ENCODE data around the gene HAUS3. TPM values are rescaled to one million over a fixed set of nuclear protein-coding genes. Genes with fewer than 3 reads are reported as not detected.

HAUS3 gene
- total and polyA plus RNA-seq, 2 experiments from 2014 or later: 15.2 to 16.3 TPM

DNA sequence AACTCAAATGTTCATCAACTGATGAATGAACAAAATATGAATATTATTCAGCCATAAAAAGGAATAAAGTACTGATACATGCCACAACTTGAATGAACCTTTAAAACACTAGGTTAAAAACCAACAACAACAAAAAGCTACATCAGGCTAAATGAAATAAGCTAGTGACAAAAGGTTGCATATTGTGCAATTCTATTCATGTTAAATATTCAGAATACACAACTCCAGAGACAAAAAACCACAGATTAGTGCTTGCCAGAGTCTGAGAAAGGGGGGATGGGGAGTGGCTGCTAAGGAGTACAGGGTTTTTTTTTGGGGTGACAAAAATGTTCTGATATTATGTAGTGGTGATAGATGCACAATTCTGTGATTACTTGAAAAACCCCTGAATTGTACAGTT lies 58.5 kb downstream of the HAUS3 start:
- H3K27me3 ChIP-seq: no peaks in the 10 kb centered on the region
- no peaks in the 10 kb centered on the region for H3K9me3 ChIP-seq (ENCODE audit: low read depth)
- TF ChIP-seq, protein P1, sequence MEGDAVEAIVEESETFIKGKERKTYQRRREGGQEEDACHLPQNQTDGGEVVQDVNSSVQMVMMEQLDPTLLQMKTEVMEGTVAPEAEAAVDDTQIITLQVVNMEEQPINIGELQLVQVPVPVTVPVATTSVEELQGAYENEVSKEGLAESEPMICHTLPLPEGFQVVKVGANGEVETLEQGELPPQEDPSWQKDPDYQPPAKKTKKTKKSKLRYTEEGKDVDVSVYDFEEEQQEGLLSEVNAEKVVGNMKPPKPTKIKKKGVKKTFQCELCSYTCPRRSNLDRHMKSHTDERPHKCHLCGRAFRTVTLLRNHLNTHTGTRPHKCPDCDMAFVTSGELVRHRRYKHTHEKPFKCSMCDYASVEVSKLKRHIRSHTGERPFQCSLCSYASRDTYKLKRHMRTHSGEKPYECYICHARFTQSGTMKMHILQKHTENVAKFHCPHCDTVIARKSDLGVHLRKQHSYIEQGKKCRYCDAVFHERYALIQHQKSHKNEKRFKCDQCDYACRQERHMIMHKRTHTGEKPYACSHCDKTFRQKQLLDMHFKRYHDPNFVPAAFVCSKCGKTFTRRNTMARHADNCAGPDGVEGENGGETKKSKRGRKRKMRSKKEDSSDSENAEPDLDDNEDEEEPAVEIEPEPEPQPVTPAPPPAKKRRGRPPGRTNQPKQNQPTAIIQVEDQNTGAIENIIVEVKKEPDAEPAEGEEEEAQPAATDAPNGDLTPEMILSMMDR (IDR thresholded peaks at IDR 0.05; ENCODE audit: low read depth, low read length): no peak
- no peaks in the 10 kb centered on the region for H3K36me3 ChIP-seq
- peaks cover 5% of the 10 kb centered on the region for H3K4me1 ChIP-seq (ENCODE audit: low read depth)
- no peak overlapping the region for H3K27ac ChIP-seq
- H3K4me3 ChIP-seq: no peak overlapping the region
- peak in 1 of 2 donors; percentile 74 for DNase-seq (ENCODE audit: low read depth in 1 of 2, low spot score in 1 of 2)

DNA sequence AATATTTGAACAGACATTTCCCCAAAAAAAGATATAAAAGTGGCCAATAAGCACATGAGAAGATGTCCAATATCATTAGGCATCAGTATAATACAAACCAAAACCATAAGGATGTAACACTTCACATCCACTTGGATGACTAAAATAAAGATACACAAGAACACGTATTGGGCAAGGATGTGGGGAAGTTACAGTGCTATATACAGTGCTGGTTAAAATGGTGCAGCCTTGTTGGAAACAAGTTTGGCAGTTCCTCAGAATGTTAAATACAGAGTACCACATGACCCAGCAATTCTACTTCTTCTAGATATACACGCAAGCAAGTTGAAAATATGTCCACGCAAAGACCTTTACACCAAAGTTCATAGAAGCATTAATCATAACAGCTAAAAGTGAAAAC lies 58.9 kb downstream of the HAUS3 start:
- peak in 1 of 2 donors; percentile 83 for DNase-seq (ENCODE audit: low read depth in 1 of 2, low spot score in 1 of 2)
- TF ChIP-seq, protein P1 (IDR thresholded peaks at IDR 0.05; ENCODE audit: low read depth, low read length): no peak
- Histone ChIP-seq H3K27me3 (no peaks in the 10 kb centered on the region), H3K4me3 (no peak overlapping the region), H3K9me3 (ENCODE audit: low read depth) (no peaks in the 10 kb centered on the region), H3K4me1 (ENCODE audit: low read depth) (peaks cover 5% of the 10 kb centered on the region), H3K27ac (no peak overlapping the region), H3K36me3 (no peaks in the 10 kb centered on the region)

DNA sequence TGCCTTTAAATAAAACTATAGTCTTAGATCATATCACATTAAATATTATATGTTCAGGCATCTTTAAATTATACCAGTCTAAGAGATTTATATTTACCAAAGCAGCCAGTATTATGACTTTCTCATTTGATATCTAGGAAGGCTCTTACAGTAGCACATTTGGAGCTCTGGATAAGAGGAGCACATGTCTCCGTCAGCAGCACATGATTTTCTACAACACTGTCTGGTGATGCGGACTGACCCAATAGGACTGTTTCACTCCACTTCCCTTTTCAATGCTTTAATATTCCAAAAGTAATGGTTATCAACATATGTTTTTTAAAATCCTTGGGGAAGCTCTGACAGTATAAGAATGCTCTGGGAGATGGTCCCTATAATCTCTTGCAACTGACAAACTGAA lies 61.5 kb downstream of the HAUS3 start:
- DNase-seq (ENCODE audit: low read depth in 1 of 2, low spot score in 1 of 2): no peak
- Histone ChIP-seq H3K4me1 (ENCODE audit: low read depth) (peaks cover 5% of the 10 kb centered on the region), H3K27me3 (no peaks in the 10 kb centered on the region), H3K9me3 (ENCODE audit: low read depth) (no peaks in the 10 kb centered on the region), H3K27ac (no peak overlapping the region), H3K36me3 (no peaks in the 10 kb centered on the region), H3K4me3 (no peak overlapping the region)
- TF ChIP-seq, protein P1 (IDR thresholded peaks at IDR 0.05; ENCODE audit: low read depth, low read length): no peak

GRCh38 chr4:2179717-2180116 lies 62.2 kb downstream of the HAUS3 start:
- TF ChIP-seq, protein P1 (IDR thresholded peaks at IDR 0.05; ENCODE audit: low read depth, low read length): no peak
- no peaks in the 10 kb centered on the region for H3K9me3 ChIP-seq (ENCODE audit: low read depth)
- H3K36me3 ChIP-seq: no peaks in the 10 kb centered on the region
- DNase-seq (ENCODE audit: low read depth in 1 of 2, low spot score in 1 of 2): peak in 1 of 2 donors; percentile 19
- no peak overlapping the region for H3K4me3 ChIP-seq
- no peak overlapping the region for H3K27ac ChIP-seq
- no peaks in the 10 kb centered on the region for H3K27me3 ChIP-seq
- peaks cover 5% of the 10 kb centered on the region for H3K4me1 ChIP-seq (ENCODE audit: low read depth)

DNA sequence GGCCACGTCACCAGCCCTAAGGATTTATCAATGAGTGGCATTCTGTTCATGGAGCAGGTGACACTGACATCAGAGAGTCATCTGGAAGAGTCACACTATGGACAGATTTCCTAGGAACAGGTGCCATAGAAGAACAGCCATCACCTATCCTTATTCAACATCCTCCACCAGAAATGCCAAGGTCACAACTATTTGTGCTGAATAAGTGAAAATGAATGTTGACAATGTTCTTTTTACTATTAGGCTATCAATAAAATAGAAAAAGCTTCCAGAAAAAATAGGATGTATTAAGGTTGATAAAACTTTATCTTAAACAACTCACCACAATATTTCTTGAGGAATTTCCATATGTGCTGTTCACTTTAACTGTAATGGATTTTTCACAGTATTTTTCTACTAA lies 62.9 kb downstream of the HAUS3 start:
- H3K4me1 ChIP-seq (ENCODE audit: low read depth): peaks cover 5% of the 10 kb centered on the region
- H3K4me3 ChIP-seq: no peak overlapping the region
- H3K27ac ChIP-seq: no peak overlapping the region
- H3K27me3 ChIP-seq: no peaks in the 10 kb centered on the region
- no peak for DNase-seq (ENCODE audit: low read depth in 1 of 2, low spot score in 1 of 2)
- TF ChIP-seq, protein P1 (IDR thresholded peaks at IDR 0.05; ENCODE audit: low read depth, low read length): no peak
- H3K9me3 ChIP-seq (ENCODE audit: low read depth): no peaks in the 10 kb centered on the region
- no peaks in the 10 kb centered on the region for H3K36me3 ChIP-seq

Other genes starting within 250 kb of the HAUS3 start
- gene NELFA, start 233.1 kb downstream of the HAUS3 start, total RNA-seq: 45.9 and 71.4 TPM in 2 replicates
- gene NELFA, start 233.1 kb downstream of the HAUS3 start, polyA plus RNA-seq: 54.4 and 69.0 TPM in 2 replicates
- 14.6 and 20.9 TPM in 2 replicates for gene NAT8L, start 182.8 kb downstream of the HAUS3 start, total RNA-seq
- 5.5 and 6.6 TPM in 2 replicates for gene NAT8L, start 182.8 kb downstream of the HAUS3 start, polyA plus RNA-seq
- 5.2 and 6.9 TPM in 2 replicates for gene POLN, start within 50 bp of the HAUS3 start, total RNA-seq
- 8.5 and 9.0 TPM in 2 replicates for gene POLN, start within 50 bp of the HAUS3 start, polyA plus RNA-seq
- gene MXD4, start 20.0 kb upstream of the HAUS3 start, total RNA-seq: 45.5 and 72.6 TPM in 2 replicates
- 36.1 and 64.0 TPM in 2 replicates for gene MXD4, start 20.0 kb upstream of the HAUS3 start, polyA plus RNA-seq
- gene ZFYVE28, start 176.5 kb upstream of the HAUS3 start, total RNA-seq: 2.7 and 4.0 TPM in 2 replicates
- 1.3 and 1.9 TPM in 2 replicates for gene ZFYVE28, start 176.5 kb upstream of the HAUS3 start, polyA plus RNA-seq
- gene CFAP99, start 176.8 kb upstream of the HAUS3 start, total RNA-seq: not detected in 2 replicates
- 0.10 TPM in 1 of 2 replicates, not detected in the other for gene CFAP99, start 176.8 kb upstream of the HAUS3 start, polyA plus RNA-seq
- gene RNF4, start 227.0 kb upstream of the HAUS3 start, total RNA-seq: 58.7 and 58.8 TPM in 2 replicates
- gene RNF4, start 227.0 kb upstream of the HAUS3 start, polyA plus RNA-seq: 56.8 and 81.1 TPM in 2 replicates